Naive thymus-derived CD8-positive, alpha-beta T cell (primary cell): ENCODE results near the gene COX5A. TPM values are rescaled to one million over a fixed set of nuclear protein-coding genes. Genes with fewer than 3 reads are reported as not detected.
"Not testable (repeated sequence)": the region's sequence is repeated elsewhere in the genome, so short reads cannot be mapped to it uniquely, and the experiment has no call there.

Experiments used
- ATAC-seq, 2 donors: fragments of 150-1000 bp; cut with Tn5 transposase in 1 of 2; sonication (Bioruptor Pico), chemical (Tn5 transposase) in 1 of 2; 1 replicate in 1 of 2; 2 replicates in 1 of 2; pipeline ENCODE4 v1.10.0; 2021; ENCODE audit warnings: mild to moderate bottlenecking in 2 of 2, moderate library complexity in 2 of 2
- POLR2A ChIA-PET: fragments of 350-600 bp; sonication (Branson Sonifier 250); formaldehyde crosslinking; loops from one replicate; lab custom pipeline; 2021; ENCODE audit warnings: antibody characterized with exemption; lab: Charles Lee
- DNase-seq, 10 donors: peaks; one replicate each; pipeline versions ENCODE4 v3.0.0 to v3.0.0-alpha.2; 2020 to 2022
- H3K27ac Mint-ChIP-seq, 10 donors: one replicate each; pipeline ENCODE4 v1.8.0; 2020 to 2022; ENCODE audit warnings: mild to moderate bottlenecking in 10 of 10, mixed read lengths in 10 of 10, moderate library complexity in 4 of 10, inconsistent platforms in 1 of 10
- H3K27me3 Mint-ChIP-seq, 5 donors: one replicate each; pipeline ENCODE4 v1.8.0; 2021 to 2022; ENCODE audit warnings: mixed read lengths in 5 of 5
- H3K36me3 Mint-ChIP-seq, 3 donors: one replicate each; pipeline ENCODE4 v1.8.0; 2020 to 2022; ENCODE audit warnings: mixed read lengths in 3 of 3, mild to moderate bottlenecking in 2 of 3, inconsistent platforms in 1 of 3
- H3K4me1 Mint-ChIP-seq, 4 donors: one replicate each; pipeline ENCODE4 v1.8.0; 2021 to 2022; ENCODE audit warnings: mixed read lengths in 4 of 4
- H3K4me3 Mint-ChIP-seq, 10 donors: one replicate each; pipeline ENCODE4 v1.8.0; 2020 to 2022; ENCODE audit warnings: mild to moderate bottlenecking in 10 of 10, mixed read lengths in 10 of 10, moderate library complexity in 6 of 10, inconsistent platforms in 1 of 10
- H3K9me3 Mint-ChIP-seq, 9 donors: one replicate each; pipeline ENCODE4 v1.8.0; 2020 to 2022; ENCODE audit warnings: mixed read lengths in 9 of 9, mild to moderate bottlenecking in 3 of 9, inconsistent platforms in 1 of 9, moderate library complexity in 1 of 9
- polyA plus RNA-seq, 3 donors: library from polyadenylated mRNA; unstranded; fragments of 300-500 nt; fragmentation: Illumina TruSeq; gene quantifications; one replicate each; pipeline ENCODE4 v1.2.3, GENCODE V29; 2021
- total RNA-seq, 8 experiments: library from RNA in 2 of 8; stranded (reverse) in 2 of 8; gene quantifications; one replicate each; pipeline ENCODE4 v1.2.3 and lab custom pipeline; 2021 to 2026

Gene COX5A
- total and polyA plus RNA-seq, 5 experiments from 2014 or later = 60.0 to 362 (median 268) TPM

DNA sequence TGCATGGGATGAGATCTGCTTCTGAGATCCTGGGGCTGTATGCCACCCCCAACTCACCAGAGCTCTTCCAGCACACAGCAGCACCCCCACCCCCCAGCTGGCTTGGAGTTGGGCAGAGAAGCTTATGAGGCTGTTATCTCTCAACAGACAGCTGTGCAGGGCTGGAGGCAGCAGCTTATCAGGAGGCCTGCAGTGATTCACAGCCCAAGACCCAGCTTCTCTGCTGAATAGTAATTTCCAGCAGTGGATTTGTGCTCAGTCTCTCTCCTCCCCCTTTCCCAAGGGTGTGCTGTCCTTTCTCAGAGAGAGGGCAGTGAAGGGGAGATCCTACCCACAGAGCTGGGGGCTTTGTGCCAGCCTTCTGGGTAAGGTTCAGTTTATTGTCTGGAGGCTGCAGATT, 16.6 kb upstream of the COX5A start:
- peaks cover 10 to 25% (median 18%) of the 10 kb centered on the region in 5 donors for H3K27me3 Mint-ChIP-seq
- DNase-seq (no peak), ATAC-seq (no peak)
- peaks cover 13 to 45% (median 34%) of the 10 kb centered on the region in 4 donors for H3K4me1 Mint-ChIP-seq
- H3K27ac Mint-ChIP-seq = no peak overlapping the region
- H3K4me3 Mint-ChIP-seq = peak overlapping the region in 5 of 10 donors; percentile 39 to 71 (median 50)
- no peaks in the 10 kb centered on the region for H3K9me3 Mint-ChIP-seq
- POLR2A ChIA-PET = interaction anchor here (0.8 to 1.5 kb wide), 3 partner anchors 16 to 49 kb away, joined by 3 read pairs; partner anchors contain the start of gene COX5A
- H3K36me3 Mint-ChIP-seq = peaks cover 0 to 2% (median 0%) of the 10 kb centered on the region in 3 donors

- DNase-seq (no peak), ATAC-seq (no peak)
- H3K27ac Mint-ChIP-seq = no peak overlapping the region
- H3K27me3 Mint-ChIP-seq = peaks cover 0 to 3% (median 0%) of the 10 kb centered on the region in 5 donors
- peak overlapping the region in 1 of 10 donors; percentile 47 for H3K4me3 Mint-ChIP-seq
- POLR2A ChIA-PET = interaction anchor here (0.6 to 2.0 kb wide), 6 partner anchors 13 to 428 kb away, joined by 3 to 10 read pairs (median 4); partner anchors contain the start of gene COX5A
- H3K36me3 Mint-ChIP-seq = no peaks in the 10 kb centered on the region
- H3K4me1 Mint-ChIP-seq = peaks cover 5 to 20% (median 13%) of the 10 kb centered on the region in 4 donors
- H3K9me3 Mint-ChIP-seq = no peaks in the 10 kb centered on the region
These were observed 13.1 kb upstream of the COX5A start for GRCh38 chr15:74951006-74951405.

GRCh38 chr15:74950078-74950908, 12.4 kb upstream of the COX5A start:
- H3K4me3 Mint-ChIP-seq = no peak overlapping the region
- POLR2A ChIA-PET = interaction anchor here (0.6 to 2.0 kb wide), 6 partner anchors 12 to 179 kb away, joined by 3 to 10 read pairs (median 4); partner anchors contain the start of gene COX5A
- peaks cover 5 to 13% (median 8%) of the 10 kb centered on the region in 4 donors for H3K4me1 Mint-ChIP-seq
- DNase-seq (peak; percentile 57 to 88 (median 76)), ATAC-seq (peak; percentile 88 to 96)
- H3K27me3 Mint-ChIP-seq = no peaks in the 10 kb centered on the region
- H3K27ac Mint-ChIP-seq = peak overlapping the region in 1 of 10 donors; percentile 4
- no peaks in the 10 kb centered on the region for H3K36me3 Mint-ChIP-seq
- no peaks in the 10 kb centered on the region for H3K9me3 Mint-ChIP-seq

GRCh38 chr15:74937272-74937589, 642 bp downstream of the COX5A start:
- no peak for DNase-seq
- no peaks in the 10 kb centered on the region for H3K27me3 Mint-ChIP-seq
- H3K4me1 Mint-ChIP-seq = peaks cover 12 to 42% (median 29%) of the 10 kb centered on the region in 4 donors
- H3K9me3 Mint-ChIP-seq = no peaks in the 10 kb centered on the region
- H3K4me3 Mint-ChIP-seq = peak overlapping the region; percentile 85 to 96 (median 92)
- POLR2A ChIA-PET = interaction anchor here (1.0 to 1.9 kb wide), 9 partner anchors 14 to 160 kb away, joined by 3 to 13 read pairs (median 6); partner anchors contain the start of genes FAM219B and RPP25
- ATAC-seq = no peak
- H3K27ac Mint-ChIP-seq = peak overlapping the region; percentile 65 to 93 (median 86)
- peaks cover 0 to 9% (median 0%) of the 10 kb centered on the region in 3 donors for H3K36me3 Mint-ChIP-seq

DNA sequence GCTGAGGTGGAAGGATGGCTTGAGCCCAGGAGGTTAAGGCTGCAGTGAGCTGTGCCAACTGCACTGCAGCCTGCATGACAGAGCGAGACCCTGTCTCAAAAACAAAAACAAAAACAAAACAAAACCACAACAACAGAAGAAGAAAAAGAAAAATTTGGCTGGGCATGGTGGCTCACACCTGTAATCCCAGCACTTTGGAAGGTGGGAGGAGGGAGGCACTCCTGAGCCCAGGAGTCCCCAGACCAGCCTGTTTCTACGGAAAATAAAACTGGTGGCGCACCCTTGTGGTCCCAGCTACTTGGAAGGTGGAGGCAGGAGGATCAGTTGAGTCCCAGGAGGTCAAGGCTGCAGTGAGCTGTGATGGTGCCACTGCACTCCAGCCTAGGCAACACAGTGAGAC, 2.7 kb downstream of the COX5A start:
- H3K4me1 Mint-ChIP-seq = peaks cover 12 to 49% (median 31%) of the 10 kb centered on the region in 4 donors
- not testable (repeated sequence) for DNase-seq, ATAC-seq, H3K9me3 Mint-ChIP-seq, H3K27me3 Mint-ChIP-seq
- POLR2A ChIA-PET = interaction anchor here (1.7 kb wide), 1 partner anchor 34 kb away, joined by 7 read pairs; no protein-coding TSS in a partner anchor
- peaks cover 0 to 27% (median 0%) of the 10 kb centered on the region in 3 donors for H3K36me3 Mint-ChIP-seq
- peak overlapping the region; percentile 8 to 75 (median 52) for H3K4me3 Mint-ChIP-seq
- H3K27ac Mint-ChIP-seq = peak overlapping the region in 4 of 10 donors; percentile 7 to 82 (median 72)

GRCh38 chr15:74933573-74933972, 4.3 kb downstream of the COX5A start:
- peak overlapping the region in 7 of 10 donors; percentile 17 to 69 (median 35) for H3K27ac Mint-ChIP-seq
- H3K36me3 Mint-ChIP-seq = peaks cover 0 to 42% (median 0%) of the 10 kb centered on the region in 3 donors
- peak overlapping the region in 1 of 10 donors; percentile 3 for H3K4me3 Mint-ChIP-seq
- no peak for ATAC-seq
- H3K27me3 Mint-ChIP-seq = no peaks in the 10 kb centered on the region
- no peaks in the 10 kb centered on the region for H3K9me3 Mint-ChIP-seq
- POLR2A ChIA-PET = no interaction called here
- no peak for DNase-seq
- peaks cover 12 to 49% (median 30%) of the 10 kb centered on the region in 4 donors for H3K4me1 Mint-ChIP-seq

DNA sequence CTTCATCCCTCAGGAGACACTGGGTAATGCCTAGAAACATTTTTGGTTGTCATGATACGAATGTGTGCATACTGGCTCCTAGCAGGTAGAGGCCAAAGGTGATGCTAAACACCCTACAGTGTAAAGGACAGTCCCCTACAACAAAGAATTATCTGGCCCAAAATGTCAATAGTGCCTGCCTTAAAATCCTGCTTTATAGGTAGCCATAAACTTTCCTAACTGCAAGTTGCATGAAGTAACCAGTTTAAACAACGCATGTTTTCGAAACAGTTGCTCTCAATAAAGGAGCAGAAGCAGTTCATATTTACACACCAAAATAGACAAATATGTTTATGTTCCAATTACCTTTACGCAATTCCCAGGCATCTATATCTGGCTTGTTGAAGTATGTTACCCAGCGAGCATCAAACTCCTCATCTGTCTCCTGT, 9.1 kb downstream of the COX5A start:
- Mint-ChIP-seq H3K4me1 (peaks cover 0 to 15% (median 8%) of the 10 kb centered on the region in 4 donors), H3K9me3 (no peaks in the 10 kb centered on the region), H3K4me3 (no peak overlapping the region), H3K27me3 (no peaks in the 10 kb centered on the region), H3K27ac (no peak overlapping the region), H3K36me3 (peaks cover 0 to 81% (median 3%) of the 10 kb centered on the region in 3 donors)
- DNase-seq (no peak), ATAC-seq (no peak)
- POLR2A ChIA-PET = no interaction called here

DNA sequence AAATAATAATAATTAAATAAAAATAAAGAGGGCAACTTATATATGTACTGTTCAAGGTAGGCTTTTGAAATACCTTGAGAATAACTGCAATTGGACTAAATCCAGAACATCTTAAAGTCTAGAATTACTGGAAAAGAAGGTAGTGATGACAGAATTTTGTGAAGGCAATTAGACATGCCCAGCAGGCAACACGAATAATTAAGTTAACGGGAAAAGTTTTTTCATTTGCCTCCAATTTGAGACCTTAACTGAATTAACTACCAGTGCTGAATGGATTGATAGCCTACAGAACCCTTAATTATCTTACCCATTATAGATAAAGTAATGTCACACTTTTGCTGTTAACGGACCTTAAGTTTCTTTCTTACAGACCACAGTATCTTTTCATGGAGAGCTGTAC, 13.3 kb downstream of the COX5A start:
- Mint-ChIP-seq H3K4me1 (peaks cover 0 to 2% (median 0%) of the 10 kb centered on the region in 4 donors), H3K27me3 (no peaks in the 10 kb centered on the region), H3K4me3 (no peak overlapping the region), H3K9me3 (no peaks in the 10 kb centered on the region), H3K36me3 (peaks cover 0 to 93% (median 13%) of the 10 kb centered on the region in 3 donors), H3K27ac (no peak overlapping the region)
- ATAC-seq (no peak), DNase-seq (no peak)
- POLR2A ChIA-PET = interaction anchor here (1.2 kb wide), 1 partner anchor 27 kb away, joined by 4 read pairs; no protein-coding TSS in a partner anchor

GRCh38 chr15:74920456-74920855, 17.4 kb downstream of the COX5A start:
- Mint-ChIP-seq H3K4me3 (no peak overlapping the region), H3K27ac (peak overlapping the region in 2 of 10 donors; percentile 8 to 34), H3K36me3 (peaks cover 0 to 88% (median 10%) of the 10 kb centered on the region in 3 donors), H3K4me1 (peaks cover 0 to 5% (median 0%) of the 10 kb centered on the region in 4 donors), H3K27me3 (no peaks in the 10 kb centered on the region), H3K9me3 (no peaks in the 10 kb centered on the region)
- ATAC-seq = no peak
- POLR2A ChIA-PET = interaction anchor here (0.6 kb wide), 1 partner anchor 80 kb away, joined by 4 read pairs; no protein-coding TSS in a partner anchor
- no peak for DNase-seq

GRCh38 chr15:74917676-74918075, 20.2 kb downstream of the COX5A start:
- no peaks in the 10 kb centered on the region for H3K27me3 Mint-ChIP-seq
- no peaks in the 10 kb centered on the region for H3K9me3 Mint-ChIP-seq
- POLR2A ChIA-PET = interaction anchor here (0.7 kb wide), 1 partner anchor 55 kb away, joined by 6 read pairs; no protein-coding TSS in a partner anchor
- H3K36me3 Mint-ChIP-seq = peaks cover 0 to 76% (median 13%) of the 10 kb centered on the region in 3 donors
- ATAC-seq (no peak), DNase-seq (no peak)
- peaks cover 0 to 5% (median 0%) of the 10 kb centered on the region in 4 donors for H3K4me1 Mint-ChIP-seq
- H3K27ac Mint-ChIP-seq = peak overlapping the region in 1 of 10 donors; percentile 24
- no peak overlapping the region for H3K4me3 Mint-ChIP-seq

DNA sequence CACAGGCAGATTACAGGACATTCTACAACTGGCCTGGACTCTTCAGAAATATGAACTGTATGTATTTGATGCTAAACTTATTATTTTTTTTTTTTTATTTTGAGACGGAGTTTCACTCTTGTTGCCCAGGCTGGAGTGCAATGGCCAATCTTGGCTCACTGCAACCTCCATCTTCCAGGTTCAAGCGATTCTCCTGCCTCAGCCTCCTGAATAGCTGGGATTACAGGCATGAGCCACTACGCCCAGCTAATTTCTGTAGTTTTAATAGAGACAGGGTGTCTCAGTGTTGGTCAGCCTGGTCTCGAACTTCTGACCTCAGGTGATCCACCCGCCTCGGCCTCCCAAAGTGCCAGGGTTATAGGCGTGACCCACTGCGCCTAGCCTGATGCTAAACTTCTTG, 24.1 kb downstream of the COX5A start:
- not testable (repeated sequence) for H3K9me3 Mint-ChIP-seq, ATAC-seq, H3K27ac Mint-ChIP-seq

DNA sequence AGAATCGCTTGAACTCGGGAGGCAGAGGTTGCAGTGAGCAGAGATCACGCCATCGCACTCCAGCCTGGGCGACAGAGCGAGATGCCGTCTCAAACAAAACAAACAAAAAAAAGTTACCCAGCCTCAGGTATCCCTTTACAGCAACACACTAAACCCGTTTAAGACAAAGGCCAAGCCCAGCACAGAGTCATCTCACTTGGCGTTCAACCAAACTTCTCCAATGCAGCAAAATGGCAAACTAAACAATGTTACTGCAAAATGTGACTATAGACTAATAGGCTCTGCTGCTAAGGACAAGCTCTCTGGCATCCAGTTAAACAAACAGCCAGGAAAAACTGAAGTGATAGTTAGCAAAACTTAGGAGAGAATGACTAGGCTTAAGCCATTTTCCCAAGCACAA, 24.8 kb downstream of the COX5A start:
- POLR2A ChIA-PET = interaction anchor here (1.1 kb wide), 1 partner anchor 10 kb away, joined by 5 read pairs; no protein-coding TSS in a partner anchor
- H3K4me3 Mint-ChIP-seq = no peak overlapping the region
- ATAC-seq = no peak
- no peaks in the 10 kb centered on the region for H3K4me1 Mint-ChIP-seq
- no peak for DNase-seq
- peaks cover 0 to 35% (median 5%) of the 10 kb centered on the region in 3 donors for H3K36me3 Mint-ChIP-seq
- H3K27ac Mint-ChIP-seq = peak overlapping the region in 1 of 10 donors; percentile 48
- H3K9me3 Mint-ChIP-seq = no peaks in the 10 kb centered on the region
- no peaks in the 10 kb centered on the region for H3K27me3 Mint-ChIP-seq

More for the DNA sequence above, 24.1 kb downstream of the COX5A start:
- H3K36me3 Mint-ChIP-seq = peaks cover 0 to 43% (median 5%) of the 10 kb centered on the region in 3 donors
- H3K4me3 Mint-ChIP-seq, POLR2A ChIA-PET, DNase-seq, H3K27me3 Mint-ChIP-seq, H3K4me1 Mint-ChIP-seq: not testable (repeated sequence)
